ENCODE results near the gene LPAR1.

DNA sequence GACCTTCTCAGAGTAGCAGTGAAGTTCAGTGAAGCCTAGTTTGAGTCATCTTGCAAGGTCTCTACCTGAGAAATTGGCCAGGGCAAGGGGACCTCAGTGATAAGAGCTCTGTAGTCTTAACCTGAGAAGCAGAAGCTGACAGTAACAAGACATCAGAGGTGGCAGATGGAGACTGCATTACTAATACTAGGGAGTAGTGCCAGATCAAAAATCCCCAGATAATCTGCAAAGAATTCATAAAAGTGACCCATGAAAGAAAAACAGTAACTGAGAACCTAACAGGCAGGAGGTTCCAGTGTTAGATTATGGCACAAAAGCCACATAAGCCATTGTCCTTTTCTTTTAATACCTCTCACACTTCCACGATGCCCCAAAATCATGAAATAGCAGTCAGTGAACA is 194.1 kb downstream of the LPAR1 start:
- no peak for TF ChIP-seq POLR2A (IDR thresholded peaks at IDR 0.05)
- TF ChIP-seq, protein P1, sequence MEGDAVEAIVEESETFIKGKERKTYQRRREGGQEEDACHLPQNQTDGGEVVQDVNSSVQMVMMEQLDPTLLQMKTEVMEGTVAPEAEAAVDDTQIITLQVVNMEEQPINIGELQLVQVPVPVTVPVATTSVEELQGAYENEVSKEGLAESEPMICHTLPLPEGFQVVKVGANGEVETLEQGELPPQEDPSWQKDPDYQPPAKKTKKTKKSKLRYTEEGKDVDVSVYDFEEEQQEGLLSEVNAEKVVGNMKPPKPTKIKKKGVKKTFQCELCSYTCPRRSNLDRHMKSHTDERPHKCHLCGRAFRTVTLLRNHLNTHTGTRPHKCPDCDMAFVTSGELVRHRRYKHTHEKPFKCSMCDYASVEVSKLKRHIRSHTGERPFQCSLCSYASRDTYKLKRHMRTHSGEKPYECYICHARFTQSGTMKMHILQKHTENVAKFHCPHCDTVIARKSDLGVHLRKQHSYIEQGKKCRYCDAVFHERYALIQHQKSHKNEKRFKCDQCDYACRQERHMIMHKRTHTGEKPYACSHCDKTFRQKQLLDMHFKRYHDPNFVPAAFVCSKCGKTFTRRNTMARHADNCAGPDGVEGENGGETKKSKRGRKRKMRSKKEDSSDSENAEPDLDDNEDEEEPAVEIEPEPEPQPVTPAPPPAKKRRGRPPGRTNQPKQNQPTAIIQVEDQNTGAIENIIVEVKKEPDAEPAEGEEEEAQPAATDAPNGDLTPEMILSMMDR (IDR thresholded peaks at IDR 0.05) = no peak

All from heart left ventricle (tissue), 13 donors.